GM12801 (cell line): ENCODE data around the gene AGBL3.

Experiments
- CTCF ChIP-seq: IDR thresholded peaks from one replicate; pipeline ENCODE4 v1.5.1; 2011; ENCODE audit warnings: control low read depth; ENCODE audit not compliant: insufficient read length; ENCODE audit errors: extremely low read depth

AGBL3 gene

GRCh38 chr7:135160858-135161653, 174.7 kb downstream of the AGBL3 start:
- no peak for TF ChIP-seq CTCF

GRCh38 chr7:135161669-135162068, 175.4 kb downstream of the AGBL3 start:
- no peak for TF ChIP-seq CTCF

GRCh38 chr7:135162382-135163001, 176.2 kb downstream of the AGBL3 start:
- TF ChIP-seq CTCF = no peak

- no peak for TF ChIP-seq CTCF
Measured at GRCh38 chr7:135164357-135165061, 178.2 kb downstream of the AGBL3 start.

- no peak for TF ChIP-seq CTCF
Measured at GRCh38 chr7:135165862-135166261, 179.6 kb downstream of the AGBL3 start.

- no peak for TF ChIP-seq CTCF
Measured at GRCh38 chr7:135166338-135166990, 180.2 kb downstream of the AGBL3 start.

GRCh38 chr7:135167365-135167917, 181.1 kb downstream of the AGBL3 start:
- TF ChIP-seq CTCF = no peak
